GM11168 (cell line): Measurements from ENCODE around the gene GUSB.
"Not testable (repeated sequence)": the region's sequence is repeated elsewhere in the genome, so short reads cannot be mapped to it uniquely, and the experiment has no call there.

Experiments used
- in situ Hi-C: fragments of 300-500 bp; cut with MboI; formaldehyde crosslinking; loops from one replicate; pipeline ENCODE4 v1.12.0; 2022; ENCODE audit warnings: low sequenced_read_pairs; ENCODE audit not compliant: unreplicated experiment

The GUSB gene

GRCh38 chr7:65946904-65947303, 35.1 kb downstream of the GUSB start:
- in situ Hi-C loops = no loop called here

- in situ Hi-C loops = not testable (repeated sequence)
Observed at GRCh38 chr7:65945787-65946186, 36.2 kb downstream of the GUSB start.

- in situ Hi-C loops = no loop called here
Observed at GRCh38 chr7:65938336-65938895, 43.6 kb downstream of the GUSB start.

- in situ Hi-C loops = no loop called here
Observed at GRCh38 chr7:65937296-65937695, 44.7 kb downstream of the GUSB start.

- in situ Hi-C loops = no loop called here
Observed at GRCh38 chr7:65931685-65932084, 50.3 kb downstream of the GUSB start.

GRCh38 chr7:65927489-65928448, 54.2 kb downstream of the GUSB start:
- in situ Hi-C loops = no loop called here

GRCh38 chr7:65926588-65926987, 55.4 kb downstream of the GUSB start:
- in situ Hi-C loops = no loop called here

GRCh38 chr7:65925040-65925439, 57.0 kb downstream of the GUSB start:
- in situ Hi-C loops = no loop called here

- in situ Hi-C loops = no loop called here
Observed at GRCh38 chr7:65924193-65924592, 57.8 kb downstream of the GUSB start.

GRCh38 chr7:65923316-65923715, 58.7 kb downstream of the GUSB start:
- in situ Hi-C loops = no loop called here

GRCh38 chr7:65915921-65916657, 65.9 kb downstream of the GUSB start:
- in situ Hi-C loops = no loop called here

GRCh38 chr7:65912237-65912636, 69.8 kb downstream of the GUSB start:
- in situ Hi-C loops = no loop called here
